Bronchial epithelial cell (primary cell): ENCODE data around the gene SAAL1. TPM values are rescaled to one million over a fixed set of nuclear protein-coding genes. Genes with fewer than 3 reads are reported as not detected.

Experiments
- DNase-seq: peaks from one replicate; pipeline ENCODE4 v3.0.0-alpha.2; 2010; ENCODE audit warnings: low read depth
- FAIRE-seq: peaks from 2 replicates; lab custom pipeline; 2011; peaks lifted over from hg19 to GRCh38; lab: Jason Lieb, UNC
- H3K27me3 ChIP-seq: 2 replicates; pipeline ENCODE4 v1.5.1; 2011; ENCODE audit warnings: low read length; ENCODE audit not compliant: control insufficient read depth, insufficient read depth
- H3K36me3 ChIP-seq: 2 replicates; pipeline ENCODE4 v1.5.1; 2011; ENCODE audit warnings: low read length; ENCODE audit not compliant: control insufficient read depth, insufficient read depth
- H3K4me3 ChIP-seq: 2 replicates; pipeline ENCODE4 v1.5.1; 2011; ENCODE audit warnings: mild to moderate bottlenecking, low read depth, low read length, control low read depth
- CTCF ChIP-seq: IDR thresholded peaks from 2 replicates; pipeline ENCODE4 v1.5.1; 2011; ENCODE audit warnings: mild to moderate bottlenecking, moderate library complexity, low read length, control low read depth, inconsistent platforms; ENCODE audit not compliant: insufficient read depth, severe bottlenecking
- total RNA-seq: library from RNA; depleted of rRNA; stranded (reverse); fragments of >200 nt; gene quantifications from 2 replicates; pipeline ENCODE4 v1.2.1, GENCODE V29; 2014

The SAAL1 gene
- 10.6 and 15.8 TPM in 2 replicates for total RNA-seq

DNA sequence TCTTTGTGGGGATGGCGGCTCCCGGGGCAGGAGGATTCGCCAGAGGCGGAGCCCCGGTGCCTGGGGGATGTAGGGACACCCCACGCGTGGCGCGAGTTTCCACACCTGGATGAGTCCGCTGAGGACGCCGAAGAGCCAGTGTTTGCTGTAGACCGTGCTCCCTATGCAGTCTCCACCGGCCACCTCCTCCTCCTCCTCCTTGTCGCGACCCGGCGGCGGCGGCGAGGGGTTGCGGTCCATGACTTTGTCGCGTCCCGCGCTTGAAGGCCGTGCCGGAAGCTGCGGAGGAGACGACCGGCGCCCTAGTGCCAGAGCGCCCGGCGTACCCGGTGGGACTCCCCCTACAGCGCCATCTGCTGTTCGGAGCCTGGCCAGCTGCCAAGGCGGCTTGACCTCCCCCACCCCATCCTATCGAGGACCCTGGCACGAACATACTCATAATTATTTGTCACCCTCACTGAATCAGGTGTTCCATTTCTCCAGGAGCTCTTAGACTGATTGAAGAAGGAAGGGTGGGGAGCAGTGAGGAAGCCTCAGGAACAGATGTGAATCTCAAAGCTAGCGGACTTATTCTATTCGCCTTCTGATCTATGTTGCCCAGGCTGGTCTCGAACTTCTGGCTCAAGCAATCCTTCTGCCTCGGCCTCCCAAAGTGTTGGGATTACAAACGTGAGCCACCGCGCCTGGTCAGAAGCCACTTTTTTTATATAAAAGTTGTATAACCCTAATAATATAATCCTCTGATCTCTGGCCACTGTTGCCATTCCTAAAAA, at the start of gene SAAL1:
TSS of gene SAAL1 (minus strand) at position 281 of the 773 bp plus-strand sequence. CDS start at position 240, 41 bp downstream.
- peak; percentile 86 for TF ChIP-seq CTCF
- no peaks in the 10 kb centered on the region for H3K27me3 ChIP-seq
- peaks cover 1% of the 10 kb centered on the region for H3K36me3 ChIP-seq
- peak; percentile 56 for DNase-seq
- no peak for FAIRE-seq
- peak within 1 kb of the TSS; percentile 96 for H3K4me3 ChIP-seq

GRCh38 chr11:18151581-18151980, 45.7 kb upstream of the SAAL1 start:
- no peak for TF ChIP-seq CTCF
- Histone ChIP-seq H3K4me3 (no peak overlapping the region), H3K36me3 (peaks cover 1% of the 10 kb centered on the region), H3K27me3 (no peaks in the 10 kb centered on the region)
- no peak for DNase-seq
- no peak for FAIRE-seq

DNA sequence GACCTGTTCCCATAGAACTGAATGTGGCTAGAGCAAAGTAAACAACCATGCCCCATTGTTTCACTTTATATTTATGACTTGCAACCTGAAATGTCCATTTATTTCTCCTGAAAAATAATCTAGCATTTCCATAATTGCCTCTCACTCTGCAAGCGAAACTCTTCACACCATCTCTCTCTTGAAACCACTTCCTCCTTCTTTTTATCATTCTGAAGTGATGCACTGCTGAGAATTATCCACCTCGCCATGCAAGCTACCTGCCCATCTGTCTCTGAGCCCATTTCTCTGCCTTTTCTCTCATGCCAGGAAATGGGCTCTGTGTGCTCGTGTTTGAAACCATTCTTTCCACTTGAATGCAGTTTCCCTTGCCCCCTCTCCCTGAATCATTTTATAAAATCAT, 40.0 kb upstream of the SAAL1 start:
- Histone ChIP-seq H3K4me3 (no peak overlapping the region), H3K27me3 (no peaks in the 10 kb centered on the region), H3K36me3 (peaks cover 1% of the 10 kb centered on the region)
- DNase-seq: no peak
- TF ChIP-seq CTCF: no peak
- FAIRE-seq: no peak

- Histone ChIP-seq H3K36me3 (peaks cover 1% of the 10 kb centered on the region), H3K27me3 (no peaks in the 10 kb centered on the region), H3K4me3 (no peak overlapping the region)
- no peak for TF ChIP-seq CTCF
- DNase-seq: no peak
- no peak for FAIRE-seq
Observed at GRCh38 chr11:18145025-18145424, 39.1 kb upstream of the SAAL1 start.

- no peak for TF ChIP-seq CTCF
- no peak for FAIRE-seq
- no peak overlapping the region for H3K4me3 ChIP-seq
- DNase-seq: peak; percentile 96
- H3K36me3 ChIP-seq: peaks cover 1% of the 10 kb centered on the region
- no peaks in the 10 kb centered on the region for H3K27me3 ChIP-seq
Observed at GRCh38 chr11:18144243-18144642, 38.4 kb upstream of the SAAL1 start.
